A549 treated with Mapracorat at 1 μM for 4 hours (cell line): ENCODE results near the gene SRRM1. TPM values are rescaled to one million over a fixed set of nuclear protein-coding genes. Genes with fewer than 3 reads are reported as not detected.

Source experiments
- total RNA-seq: library from RNA; stranded (reverse); fragments of 200-300 nt; extraction: Qiagen RNA extraction; gene quantifications from 5 replicates; pipeline ENCODE4 v1.2.3, GENCODE V29; 2022

The SRRM1 gene
- total RNA-seq, result 37.8 to 57.8 TPM (median 40.3 TPM) in 5 replicates

DNA sequence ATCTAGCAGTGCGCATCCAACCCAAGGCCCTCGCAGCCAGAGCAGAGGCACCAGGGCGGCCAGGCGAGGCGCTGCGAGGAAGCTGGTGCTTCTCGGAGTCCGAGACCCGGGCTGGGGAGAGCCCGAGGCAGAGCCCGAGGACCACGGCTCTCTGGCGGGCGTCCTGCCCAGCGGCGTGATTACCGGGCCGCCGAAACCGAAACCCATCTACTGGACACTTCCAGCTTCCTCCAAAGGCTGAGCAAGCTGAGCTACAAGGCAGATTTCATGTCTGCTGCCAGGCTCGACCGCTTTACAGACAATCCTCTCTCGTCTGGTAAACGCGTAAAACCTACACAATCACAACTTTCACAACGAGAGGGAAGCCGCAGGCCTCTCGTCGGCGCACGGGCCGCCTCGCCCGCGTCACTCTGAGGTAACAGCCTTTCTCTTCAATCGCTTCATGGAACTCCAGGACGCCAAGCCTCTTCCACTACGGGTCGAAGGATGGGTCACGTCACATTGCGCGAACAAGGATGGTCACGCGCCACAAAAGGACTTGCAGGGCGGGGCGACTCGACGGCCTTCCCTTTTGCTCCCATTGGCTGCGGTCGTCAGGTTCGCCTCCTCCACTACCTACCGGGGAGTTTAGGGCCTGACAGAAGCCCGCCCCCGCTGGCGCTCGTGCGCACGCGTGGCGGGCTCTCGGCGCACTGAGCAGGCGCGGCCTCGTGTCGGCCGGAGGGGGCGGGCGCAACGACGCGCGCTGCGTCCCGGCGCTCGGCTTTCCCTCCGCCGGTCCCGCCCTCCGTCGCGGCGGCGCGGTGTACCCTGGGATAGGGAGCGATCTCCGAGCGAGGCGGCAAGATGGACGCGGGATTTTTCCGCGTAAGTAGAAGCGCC is at the start of gene SRRM1:
SRRM1 (plus strand) TSS at position 822 of the 882 bp plus-strand sequence; CDS start at position 847, 25 bp downstream.

Other genes with a start within 250 kb of the SRRM1 start
- 6.6 to 7.4 TPM (median 6.8 TPM) in 5 replicates for gene STPG1, start 229.5 kb upstream of the SRRM1 start, total RNA-seq
- 5.5 to 8.4 TPM (median 7.3 TPM) in 5 replicates for gene NIPAL3, start 227.5 kb upstream of the SRRM1 start, total RNA-seq
- 11.3 to 15.8 TPM (median 14.1 TPM) in 5 replicates for gene RCAN3, start 140.5 kb upstream of the SRRM1 start, total RNA-seq
- gene NCMAP, start 87.2 kb upstream of the SRRM1 start, total RNA-seq, result 0.03 to 0.07 TPM (median 0.04 TPM) in 4 of 5 replicates, not detected in the other
- 36.1 to 51.7 TPM (median 45.9 TPM) in 5 replicates for gene CLIC4, start 102.1 kb downstream of the SRRM1 start, total RNA-seq